ENCODE results near the gene SLN. TPM values are rescaled to one million over a fixed set of nuclear protein-coding genes. Genes with fewer than 3 reads are reported as not detected.

Gene SLN
- total RNA-seq, 1 donor = not detected

DNA sequence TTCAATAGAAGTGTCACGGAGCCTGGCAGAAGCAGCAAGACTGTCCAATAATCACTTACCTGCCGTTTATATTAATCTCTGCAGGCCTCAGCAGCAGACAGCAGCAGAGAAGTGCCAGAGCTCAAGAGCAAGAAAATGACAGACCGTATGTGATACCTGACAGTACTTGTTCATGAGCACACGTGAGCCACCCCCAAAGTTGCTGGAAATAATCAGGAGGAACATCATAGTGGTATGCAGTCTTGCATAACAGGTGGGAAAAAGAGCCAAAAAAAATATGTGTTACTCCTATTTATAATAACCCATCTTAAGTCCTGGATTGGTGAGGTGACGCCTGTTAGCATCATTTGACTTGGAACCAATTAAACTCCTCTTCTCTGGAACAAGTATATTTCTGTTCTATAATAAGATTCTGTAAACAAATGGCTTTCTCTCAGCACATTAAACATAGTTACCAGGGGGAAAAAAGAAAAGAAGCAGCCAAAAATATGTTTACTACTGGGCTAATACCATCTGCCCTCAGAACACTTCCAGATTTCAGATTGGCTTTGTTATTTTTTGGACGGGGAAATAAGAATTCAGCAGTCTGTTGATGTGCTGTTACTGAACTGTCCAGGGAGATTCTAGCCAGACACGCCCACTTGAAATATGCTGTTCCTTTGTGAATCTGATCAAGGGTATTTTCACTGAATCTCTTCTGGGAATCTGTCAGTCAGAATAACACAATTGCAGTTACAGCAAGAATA is 7.9 kb upstream of the SLN start:
- DNase-seq (ENCODE audit: low read depth) = no peak
- H3K4me3 ChIP-seq (ENCODE audit: low read depth, low read length) = no peak overlapping the region
- TF ChIP-seq, protein P1, sequence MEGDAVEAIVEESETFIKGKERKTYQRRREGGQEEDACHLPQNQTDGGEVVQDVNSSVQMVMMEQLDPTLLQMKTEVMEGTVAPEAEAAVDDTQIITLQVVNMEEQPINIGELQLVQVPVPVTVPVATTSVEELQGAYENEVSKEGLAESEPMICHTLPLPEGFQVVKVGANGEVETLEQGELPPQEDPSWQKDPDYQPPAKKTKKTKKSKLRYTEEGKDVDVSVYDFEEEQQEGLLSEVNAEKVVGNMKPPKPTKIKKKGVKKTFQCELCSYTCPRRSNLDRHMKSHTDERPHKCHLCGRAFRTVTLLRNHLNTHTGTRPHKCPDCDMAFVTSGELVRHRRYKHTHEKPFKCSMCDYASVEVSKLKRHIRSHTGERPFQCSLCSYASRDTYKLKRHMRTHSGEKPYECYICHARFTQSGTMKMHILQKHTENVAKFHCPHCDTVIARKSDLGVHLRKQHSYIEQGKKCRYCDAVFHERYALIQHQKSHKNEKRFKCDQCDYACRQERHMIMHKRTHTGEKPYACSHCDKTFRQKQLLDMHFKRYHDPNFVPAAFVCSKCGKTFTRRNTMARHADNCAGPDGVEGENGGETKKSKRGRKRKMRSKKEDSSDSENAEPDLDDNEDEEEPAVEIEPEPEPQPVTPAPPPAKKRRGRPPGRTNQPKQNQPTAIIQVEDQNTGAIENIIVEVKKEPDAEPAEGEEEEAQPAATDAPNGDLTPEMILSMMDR (IDR thresholded peaks at IDR 0.05; ENCODE audit: insufficient read depth, low read depth, low read length) = no peak

DNA sequence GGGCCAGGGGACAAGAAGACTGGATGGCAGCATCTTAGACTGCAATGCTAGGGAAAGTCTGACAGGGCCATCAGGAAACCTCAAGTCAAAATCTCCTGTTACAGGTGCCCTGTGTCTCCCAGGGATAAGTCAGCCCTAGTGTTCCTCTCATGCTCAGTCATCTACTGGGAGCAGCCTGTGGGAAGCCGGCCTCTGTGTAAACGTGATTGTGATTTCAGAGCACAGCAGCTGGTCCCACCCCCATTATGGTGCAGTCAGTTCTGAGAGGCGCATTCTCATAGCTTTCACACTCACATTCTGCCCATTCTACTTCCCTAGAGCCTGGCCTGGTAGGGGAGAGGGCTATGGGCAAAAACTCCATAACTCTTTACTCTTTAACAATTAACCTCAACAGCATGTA is 7.2 kb upstream of the SLN start:
- no peak overlapping the region for H3K4me3 ChIP-seq (ENCODE audit: low read depth, low read length)
- no peak for DNase-seq (ENCODE audit: low read depth)

DNA sequence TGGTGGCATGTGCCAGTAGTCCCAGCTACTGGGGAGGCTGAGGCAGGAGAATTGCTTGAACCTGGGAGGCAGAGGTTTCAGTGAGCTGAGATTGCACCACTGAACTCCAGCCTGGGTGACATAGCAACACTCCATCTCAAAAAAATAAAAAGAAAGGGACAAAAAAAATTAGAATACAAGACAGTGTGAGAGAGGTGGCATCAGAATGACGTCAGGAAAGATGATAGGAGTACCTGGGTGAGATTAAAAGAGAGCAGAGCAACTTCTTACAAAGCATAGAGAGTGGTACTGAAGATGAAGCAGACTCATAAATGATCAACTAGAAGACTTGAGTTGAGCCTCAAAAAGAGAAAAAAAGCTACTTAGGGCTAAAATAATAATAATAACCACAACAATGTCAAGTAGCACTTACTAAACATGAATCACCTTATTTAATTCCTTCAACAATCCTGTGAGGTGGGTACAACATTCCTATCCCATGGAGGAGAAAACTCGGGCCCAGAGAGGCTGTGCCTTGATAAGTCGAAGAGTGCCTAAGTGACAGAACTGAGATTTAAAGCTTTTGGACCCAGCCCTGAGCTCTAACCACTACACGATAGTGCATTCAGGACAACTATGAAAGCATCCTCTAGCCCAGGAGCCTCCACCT is 5.2 kb upstream of the SLN start:
- no peak for DNase-seq (ENCODE audit: low read depth)
- H3K4me3 ChIP-seq (ENCODE audit: low read depth, low read length) = no peak overlapping the region
- TF ChIP-seq, protein P1 (IDR thresholded peaks at IDR 0.05; ENCODE audit: insufficient read depth, low read depth, low read length) = no peak

More for the DNA sequence above, 7.2 kb upstream of the SLN start:
- TF ChIP-seq, protein P1 (IDR thresholded peaks at IDR 0.05; ENCODE audit: insufficient read depth, low read depth, low read length) = no peak

DNA sequence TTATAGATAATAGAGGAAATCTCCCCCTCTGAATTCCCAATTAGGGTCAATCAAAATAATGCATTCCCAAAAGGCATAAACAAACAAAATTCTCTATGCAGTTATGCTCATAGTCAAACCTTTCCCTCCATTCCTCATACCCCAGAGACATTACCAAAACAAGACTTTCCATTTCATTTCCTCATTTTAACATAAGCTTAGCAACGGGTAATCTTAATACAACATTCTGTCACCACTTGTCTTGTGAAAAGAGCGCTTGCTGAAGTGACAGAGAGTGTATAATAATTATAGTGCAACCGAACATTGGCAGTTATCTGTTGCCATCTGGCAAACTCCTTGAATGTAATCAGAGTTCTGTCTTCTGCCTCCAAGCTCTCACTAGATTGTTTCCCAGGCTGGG is 1.2 kb upstream of the SLN start:
- DNase-seq (ENCODE audit: low read depth) = no peak
- no peak overlapping the region for H3K4me3 ChIP-seq (ENCODE audit: low read depth, low read length)
- TF ChIP-seq, protein P1 (IDR thresholded peaks at IDR 0.05; ENCODE audit: insufficient read depth, low read depth, low read length) = no peak

DNA sequence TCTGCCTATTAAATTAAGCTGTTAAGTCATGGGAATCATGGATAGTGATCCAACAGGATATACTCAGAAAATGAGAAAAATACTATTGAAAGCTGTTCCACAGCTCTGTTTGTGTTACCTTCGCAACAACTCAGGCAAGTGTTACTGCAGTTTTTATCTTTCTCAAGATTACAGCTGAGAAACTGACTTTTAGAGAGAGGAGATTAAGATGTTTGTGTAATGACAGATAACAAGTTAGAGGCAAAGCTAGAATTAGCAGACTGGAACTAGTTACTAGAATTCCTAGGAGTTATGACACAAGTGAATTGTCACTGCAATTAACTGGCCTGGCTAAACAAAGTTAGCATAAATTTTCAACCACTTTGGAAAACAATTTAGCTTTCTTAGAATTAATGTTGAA is 1.6 kb downstream of the SLN start:
- peak; percentile 83 for DNase-seq (ENCODE audit: low read depth)
- no peak overlapping the region for H3K4me3 ChIP-seq (ENCODE audit: low read depth, low read length)
- TF ChIP-seq, protein P1 (IDR thresholded peaks at IDR 0.05; ENCODE audit: insufficient read depth, low read depth, low read length) = no peak

DNA sequence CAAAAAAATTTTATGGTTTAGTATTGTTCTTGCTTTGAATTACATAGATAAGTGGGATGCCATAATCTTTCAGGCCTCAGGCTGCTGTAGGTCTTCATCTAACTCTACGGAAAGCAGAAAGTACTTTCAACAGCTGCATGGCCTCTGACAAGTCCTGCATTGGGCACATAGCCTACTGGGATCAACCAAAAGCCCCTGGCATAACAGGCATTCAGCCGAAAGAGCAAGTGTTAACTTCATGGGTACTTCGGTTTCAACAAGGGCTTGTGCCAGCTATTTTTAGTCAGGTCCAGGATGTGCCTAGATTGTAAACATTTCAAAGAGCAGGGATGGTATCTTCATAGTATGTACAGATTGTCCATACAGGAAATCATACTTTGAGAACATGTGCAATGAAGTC is 3.1 kb downstream of the SLN start:
- DNase-seq (ENCODE audit: low read depth) = no peak
- no peak overlapping the region for H3K4me3 ChIP-seq (ENCODE audit: low read depth, low read length)
- TF ChIP-seq, protein P1 (IDR thresholded peaks at IDR 0.05; ENCODE audit: insufficient read depth, low read depth, low read length) = no peak
